Measurements from ENCODE around the gene OGFOD2. TPM values are rescaled to one million over a fixed set of nuclear protein-coding genes. Genes with fewer than 3 reads are reported as not detected.

The OGFOD2 gene
- total RNA-seq, 3 donors from 2014 or later (not counting 1 experiment from before 2014, with no cell fraction given) = 16.6 to 23.7 (median 20.7) TPM

- H3K9me3 ChIP-seq (ENCODE audit: control insufficient read depth, insufficient read depth, low read length) = no peaks in the 10 kb centered on the region
- peaks cover 38% of the 10 kb centered on the region for H3K4me1 ChIP-seq (ENCODE audit: control insufficient read depth, insufficient read depth, low read length)
- H3K27me3 Mint-ChIP-seq (ENCODE audit: low read depth in 2 of 2) = no peaks in the 10 kb centered on the region
- no peak for TF ChIP-seq CTCF (IDR thresholded peaks at IDR 0.05)
- H3K9me3 Mint-ChIP-seq = no peaks in the 10 kb centered on the region
- no peak overlapping the region for H3K27ac ChIP-seq (ENCODE audit: low read length)
- intact Hi-C loops (cut with micrococcal nuclease) = no loop called here
- ATAC-seq (no peak), DNase-seq (no peak)
- H3K4me3 Mint-ChIP-seq = no peak overlapping the region
- H3K36me3 Mint-ChIP-seq = no peaks in the 10 kb centered on the region
- H3K27ac Mint-ChIP-seq = no peak overlapping the region
- peaks cover 30 to 39% of the 10 kb centered on the region in 2 donors for H3K4me1 Mint-ChIP-seq
- no peaks in the 10 kb centered on the region for H3K27me3 ChIP-seq (ENCODE audit: control insufficient read depth, insufficient read depth, low read length)
- 96% methylated on average over 8 of the region's 8 CpGs for WGBS (ENCODE audit: insufficient coverage)
- no peaks in the 10 kb centered on the region for H3K36me3 ChIP-seq (ENCODE audit: control insufficient read depth, insufficient read depth, low read length)
- no peak overlapping the region for H3K4me3 ChIP-seq (ENCODE audit: low read length)
Measured at GRCh38 chr12:122949405-122949804, 25.6 kb upstream of the OGFOD2 start.

DNA sequence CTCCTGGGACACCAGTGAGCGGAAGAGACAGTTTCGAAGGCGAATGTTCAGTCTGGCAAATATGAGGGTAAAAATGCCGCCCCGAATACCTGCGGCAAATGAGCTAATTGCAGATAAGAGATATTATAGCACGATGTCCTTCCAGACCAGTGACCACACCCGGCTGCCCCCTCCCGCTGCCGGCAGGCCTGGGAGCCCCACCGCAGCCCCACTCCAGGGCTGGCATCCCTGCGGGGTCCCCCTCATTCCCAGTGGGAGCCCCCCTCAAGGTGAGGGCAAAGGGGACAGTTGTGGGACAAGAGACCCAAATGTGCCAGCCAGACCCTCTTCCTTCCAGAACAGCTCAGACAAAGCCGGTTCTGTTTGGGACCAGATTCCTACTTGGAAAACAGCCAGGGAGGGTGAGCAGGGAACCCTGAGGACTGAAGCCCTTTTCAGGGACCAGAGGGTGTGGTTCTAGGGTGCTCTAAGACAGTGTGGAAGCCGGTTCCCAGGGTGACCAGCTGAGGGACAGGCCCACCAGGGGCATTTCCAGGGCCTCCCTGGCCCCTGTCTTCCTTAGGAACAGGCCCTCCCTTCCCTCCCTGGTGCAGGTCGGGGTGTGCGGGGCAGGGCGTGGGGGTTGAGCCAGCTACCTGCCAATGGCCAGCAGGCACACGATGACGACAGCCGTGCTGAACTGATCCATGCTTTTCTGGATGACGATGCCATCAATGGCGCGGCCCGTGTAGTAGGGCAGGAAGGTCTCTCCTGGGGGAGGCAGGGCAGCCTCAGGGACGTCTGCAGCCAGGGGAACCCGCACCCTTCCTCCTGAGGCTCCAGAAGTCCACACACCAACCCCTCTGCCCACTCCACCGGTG, 25.0 kb upstream of the OGFOD2 start:
- Mint-ChIP-seq H3K4me3 (no peak overlapping the region), H3K36me3 (no peaks in the 10 kb centered on the region), H3K27me3 (ENCODE audit: low read depth in 2 of 2) (no peaks in the 10 kb centered on the region), H3K27ac (no peak overlapping the region), H3K9me3 (no peaks in the 10 kb centered on the region), H3K4me1 (peaks cover 30 to 36% of the 10 kb centered on the region in 2 donors)
- H3K4me3 ChIP-seq (ENCODE audit: low read length) = no peak overlapping the region
- intact Hi-C loops (cut with micrococcal nuclease) = loop anchor here (5.0 kb wide), 1 partner anchor 68 kb away; no protein-coding TSS in a partner anchor
- ATAC-seq (no peak), DNase-seq (no peak)
- H3K9me3 ChIP-seq (ENCODE audit: control insufficient read depth, insufficient read depth, low read length) = no peaks in the 10 kb centered on the region
- peaks cover 34% of the 10 kb centered on the region for H3K4me1 ChIP-seq (ENCODE audit: control insufficient read depth, insufficient read depth, low read length)
- no peaks in the 10 kb centered on the region for H3K27me3 ChIP-seq (ENCODE audit: control insufficient read depth, insufficient read depth, low read length)
- no peak overlapping the region for H3K27ac ChIP-seq (ENCODE audit: low read length)
- H3K36me3 ChIP-seq (ENCODE audit: control insufficient read depth, insufficient read depth, low read length) = no peaks in the 10 kb centered on the region
- TF ChIP-seq CTCF (IDR thresholded peaks at IDR 0.05) = no peak
- 96% methylated on average over 27 of the region's 27 CpGs for WGBS (ENCODE audit: insufficient coverage)

DNA sequence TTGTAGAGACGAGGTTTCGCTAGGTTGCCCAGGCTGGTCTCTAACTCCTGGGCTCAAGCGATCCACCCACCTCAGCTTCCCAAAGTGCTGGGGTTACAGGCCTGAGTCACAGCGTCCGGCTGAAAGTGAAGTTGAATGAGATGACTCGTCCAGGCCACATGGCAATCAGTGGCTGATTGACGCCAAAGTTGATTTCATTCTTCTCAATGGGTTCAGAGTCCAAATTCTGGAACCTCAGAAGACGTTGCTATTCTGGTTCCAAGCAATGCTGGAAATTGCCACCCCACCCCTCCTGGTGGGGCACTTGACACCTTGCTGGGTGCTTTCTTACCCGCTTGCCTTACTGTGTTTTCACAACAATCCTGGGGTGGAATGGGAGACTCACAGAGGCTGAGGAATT, 23.6 kb upstream of the OGFOD2 start:
- TF ChIP-seq CTCF (IDR thresholded peaks at IDR 0.05) = no peak
- ATAC-seq (no peak), DNase-seq (no peak)
- intact Hi-C loops (cut with micrococcal nuclease) = loop anchor here (5.0 kb wide), 1 partner anchor 69 kb away; no protein-coding TSS in a partner anchor
- Mint-ChIP-seq H3K9me3 (no peaks in the 10 kb centered on the region), H3K27ac (no peak overlapping the region), H3K4me1 (peaks cover 24 to 26% of the 10 kb centered on the region in 2 donors), H3K4me3 (no peak overlapping the region), H3K36me3 (no peaks in the 10 kb centered on the region), H3K27me3 (ENCODE audit: low read depth in 2 of 2) (no peaks in the 10 kb centered on the region)
- WGBS (ENCODE audit: insufficient coverage) = 93% methylated on average over 9 of the region's 9 CpGs
- Histone ChIP-seq H3K27me3 (ENCODE audit: control insufficient read depth, insufficient read depth, low read length) (no peaks in the 10 kb centered on the region), H3K27ac (ENCODE audit: low read length) (no peak overlapping the region), H3K9me3 (ENCODE audit: control insufficient read depth, insufficient read depth, low read length) (no peaks in the 10 kb centered on the region), H3K36me3 (ENCODE audit: control insufficient read depth, insufficient read depth, low read length) (no peaks in the 10 kb centered on the region), H3K4me1 (ENCODE audit: control insufficient read depth, insufficient read depth, low read length) (peaks cover 27% of the 10 kb centered on the region), H3K4me3 (ENCODE audit: low read length) (no peak overlapping the region)

Measured in natural killer cell (primary cell).